H9 (cell line): ENCODE measurements around the gene FCAR. TPM values are rescaled to one million over a fixed set of nuclear protein-coding genes. Genes with fewer than 3 reads are reported as not detected.

Source experiments
- DNase-seq: peaks from one replicate; pipeline ENCODE4 v3.0.0-alpha.2; 2017
- H2AFZ ChIP-seq: one replicate; pipeline ENCODE4 v1.6.1; 2013; ENCODE audit warnings: mild to moderate bottlenecking, low read length, control low read depth, moderate library complexity
- H2AK5ac ChIP-seq: 2 replicates; pipeline ENCODE4 v1.6.1; 2013; ENCODE audit warnings: low read length, control low read depth, mixed read lengths; ENCODE audit not compliant: insufficient read length
- H2BK120ac ChIP-seq: one replicate; pipeline ENCODE4 v1.6.1; 2013; ENCODE audit warnings: low read depth, mild to moderate bottlenecking, low read length, control low read depth, inconsistent platforms; ENCODE audit not compliant: poor library complexity, severe bottlenecking
- H2BK12ac ChIP-seq: 2 replicates; pipeline ENCODE4 v1.6.1; 2013; ENCODE audit warnings: low read length, control low read depth, mixed read lengths, low read depth; ENCODE audit not compliant: insufficient read length
- H2BK15ac ChIP-seq: 2 replicates; pipeline ENCODE4 v1.6.1; 2013; ENCODE audit warnings: low read depth, low read length, control low read depth
- H2BK20ac ChIP-seq: one replicate; pipeline ENCODE4 v1.6.1; 2013; ENCODE audit warnings: low read depth, mild to moderate bottlenecking, low read length, control low read depth, inconsistent platforms; ENCODE audit not compliant: poor library complexity, severe bottlenecking
- H2BK5ac ChIP-seq: 2 replicates; pipeline ENCODE4 v1.6.1; 2013; ENCODE audit warnings: low read length, control low read depth, mixed read lengths; ENCODE audit not compliant: insufficient read length
- H3K14ac ChIP-seq: 2 replicates; pipeline ENCODE4 v1.6.1; 2013; ENCODE audit warnings: low read length, control low read depth; ENCODE audit not compliant: insufficient read depth
- H3K18ac ChIP-seq: 2 replicates; pipeline ENCODE4 v1.6.1; 2013; ENCODE audit warnings: low read depth, mild to moderate bottlenecking, mixed read lengths, low read length, control low read depth; ENCODE audit not compliant: insufficient read length
- H3K23ac ChIP-seq: 2 replicates; pipeline ENCODE4 v1.6.1; 2013; ENCODE audit warnings: low read length, control low read depth, mixed read lengths, low read depth; ENCODE audit not compliant: insufficient read length
- H3K23me2 ChIP-seq: 2 replicates; pipeline ENCODE4 v1.6.1; 2013; ENCODE audit warnings: low read depth, mild to moderate bottlenecking, mixed read lengths, low read length, control low read depth; ENCODE audit not compliant: insufficient read length, poor library complexity, severe bottlenecking
- H3K27ac ChIP-seq: 2 replicates; pipeline ENCODE4 v1.5.1; 2013; ENCODE audit warnings: low read length, control low read depth, mixed read lengths, low read depth; ENCODE audit not compliant: insufficient read length
- H3K27me3 ChIP-seq: 2 replicates; pipeline ENCODE4 v1.6.1; 2013; ENCODE audit warnings: low read length, control low read depth, inconsistent platforms; ENCODE audit not compliant: insufficient read depth
- H3K4ac ChIP-seq: 2 replicates; pipeline ENCODE4 v1.6.1; 2013; ENCODE audit warnings: low read depth, mild to moderate bottlenecking, control low read depth, inconsistent platforms, low read length, moderate library complexity
- H3K4me1 ChIP-seq: 2 replicates; pipeline ENCODE4 v1.6.1; 2013; ENCODE audit warnings: low read length, control low read depth, inconsistent platforms; ENCODE audit not compliant: insufficient read depth
- H3K4me2 ChIP-seq: 2 replicates; pipeline ENCODE4 v1.6.1; 2013; ENCODE audit warnings: low read length, control low read depth, mixed read lengths; ENCODE audit not compliant: insufficient read length, insufficient read depth
- H3K56ac ChIP-seq: 2 replicates; pipeline ENCODE4 v1.6.1; 2013; ENCODE audit warnings: low read depth, mild to moderate bottlenecking, mixed read lengths, low read length, control low read depth; ENCODE audit not compliant: insufficient read length
- H3K79me1 ChIP-seq: 2 replicates; pipeline ENCODE4 v1.6.1; 2013; ENCODE audit warnings: low read depth, mild to moderate bottlenecking, moderate library complexity, low read length, control low read depth, inconsistent platforms; ENCODE audit not compliant: insufficient read depth, poor library complexity, severe bottlenecking
- H3K79me2 ChIP-seq: 2 replicates; pipeline ENCODE4 v1.6.1; 2013; ENCODE audit warnings: low read length, control low read depth, inconsistent platforms; ENCODE audit not compliant: insufficient read depth
- H3K9ac ChIP-seq: 2 replicates; pipeline ENCODE4 v1.6.1; 2013; ENCODE audit warnings: low read length, control low read depth, mixed read lengths; ENCODE audit not compliant: insufficient read length; ENCODE audit errors: extremely low read depth
- H3K9me3 ChIP-seq: one replicate; pipeline ENCODE4 v1.6.1; 2013; ENCODE audit warnings: low read depth, low read length, inconsistent platforms; ENCODE audit not compliant: control insufficient read depth
- H3T11ph ChIP-seq: one replicate; pipeline ENCODE4 v1.6.1; 2013; ENCODE audit warnings: mild to moderate bottlenecking, low read length, control low read depth, inconsistent platforms
- H4K20me1 ChIP-seq: one replicate; pipeline ENCODE4 v1.6.1; 2013; ENCODE audit not compliant: control insufficient read depth, insufficient read length, insufficient read depth
- H4K5ac ChIP-seq: 2 replicates; pipeline ENCODE4 v1.6.1; 2013; ENCODE audit warnings: low read depth, mild to moderate bottlenecking, mixed read lengths, low read length, control low read depth; ENCODE audit not compliant: insufficient read length
- H4K8ac ChIP-seq: replicated peaks from 2 replicates; pipeline ENCODE4 v1.6.1; 2013; ENCODE audit warnings: low read length, control low read depth, mixed read lengths, low read depth; ENCODE audit not compliant: insufficient read length
- H4K91ac ChIP-seq: 2 replicates; pipeline ENCODE4 v1.6.1; 2013; ENCODE audit warnings: low read depth, mild to moderate bottlenecking, moderate library complexity, mixed read lengths, low read length, control low read depth; ENCODE audit not compliant: insufficient read length
- H3K27ac Mint-ChIP-seq, 3 experiments: 2 replicates in 2 of 3; 3 replicates in 1 of 3; pipeline ENCODE4 v1.8.0; 2020 to 2021; ENCODE audit warnings: mixed read lengths in 3 of 3, mild to moderate bottlenecking in 1 of 3, moderate library complexity in 1 of 3
- H3K27me3 Mint-ChIP-seq: 2 replicates; pipeline ENCODE4 v1.8.0; 2021; ENCODE audit warnings: low read depth, mild to moderate bottlenecking, moderate library complexity, mixed read lengths
- H3K36me3 Mint-ChIP-seq, 3 experiments: 2 replicates in 2 of 3; 3 replicates in 1 of 3; pipeline ENCODE4 v1.8.0; 2020 to 2021; ENCODE audit warnings: low read depth in 3 of 3, mixed read lengths in 3 of 3; ENCODE audit not compliant: insufficient read depth in 1 of 3
- H3K4me1 Mint-ChIP-seq, 2 experiments: 2 replicates each; pipeline ENCODE4 v1.8.0; 2020; ENCODE audit warnings: mixed read lengths in 2 of 2
- H3K4me3 Mint-ChIP-seq, 2 experiments: 2 replicates in 1 of 2; 3 replicates in 1 of 2; pipeline ENCODE4 v1.8.0; 2020 to 2021; ENCODE audit warnings: mild to moderate bottlenecking in 2 of 2, mixed read lengths in 2 of 2, moderate library complexity in 1 of 2
- H3K9me3 Mint-ChIP-seq, 2 experiments: 2 replicates in 1 of 2; 3 replicates in 1 of 2; pipeline ENCODE4 v1.8.0; 2020; ENCODE audit warnings: mild to moderate bottlenecking in 2 of 2, mixed read lengths in 2 of 2, moderate library complexity in 1 of 2
- WGBS: extraction: QIAGEN DNeasy Blood & Tissue Kit; methylation state at CpG from one replicate; pipeline ENCODE4 v1.1.7; 2013; ENCODE audit warnings: missing lambda C conversion rate, low lambda C conversion rate, mixed read lengths; ENCODE audit not compliant: insufficient read length; ENCODE audit errors: extremely low coverage; 5-methylcytosine and 5-hydroxymethylcytosine counted together
- total RNA-seq: library from RNA; stranded (reverse); gene quantifications from 2 replicates; pipeline ENCODE4 v1.2.1, GENCODE V29; 2021
- TF ChIP-seq, protein P1 (sequence below): fragments of 200-600 bp; sonication (generic); conservative IDR thresholded peaks from 3 replicates; pipeline ENCODE4 v1.8.0; 2021; ENCODE audit warnings: antibody characterized with exemption, mild to moderate bottlenecking

Gene FCAR
- total RNA-seq, 1 experiment from 2014 or later: not detected

DNA sequence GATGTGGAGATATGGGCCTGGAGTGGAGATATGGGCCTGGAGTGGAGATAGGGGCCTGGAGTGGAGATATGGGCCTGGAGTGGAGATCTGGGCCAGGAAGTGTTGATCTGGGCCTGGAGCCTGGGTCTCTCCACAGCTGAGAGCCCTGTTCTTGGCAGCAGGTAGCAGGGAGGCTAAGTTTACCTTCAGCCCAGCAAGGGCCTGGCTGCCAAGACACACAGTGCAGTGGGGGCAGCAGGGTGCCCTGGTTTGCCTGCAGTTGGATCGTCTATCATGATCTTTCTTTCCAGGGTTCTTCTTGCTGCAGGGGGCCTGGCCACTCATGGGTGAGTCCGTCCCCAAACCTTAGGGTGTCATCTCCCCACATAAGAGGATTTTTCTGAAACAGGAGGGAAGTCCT is 23.1 kb upstream of the FCAR start:
- Histone ChIP-seq H3K4me1 (no peaks in the 10 kb centered on the region), H2BK12ac (no peak overlapping the region), H2BK120ac (no peak overlapping the region), H3K23me2 (no peaks in the 10 kb centered on the region), H3K14ac (no peak overlapping the region), H3K27ac (no peak overlapping the region), H3K9me3 (peaks cover 63% of the 10 kb centered on the region), H3K4me2 (no peak overlapping the region), H4K20me1 (no peaks in the 10 kb centered on the region), H3K27me3 (no peaks in the 10 kb centered on the region; the same call in 1 of the 2 replicates), H2AK5ac (no peak overlapping the region), H3K79me1 (no peaks in the 10 kb centered on the region), H3K4ac (no peak overlapping the region), H3K9ac (no peak overlapping the region), H2BK20ac (no peak overlapping the region), H3T11ph (no peak overlapping the region), H3K23ac (no peak overlapping the region), H2AFZ (no peak overlapping the region), H4K8ac (no peak overlapping the region), H2BK15ac (no peak overlapping the region), H4K5ac (no peak overlapping the region), H2BK5ac (no peak overlapping the region), H4K91ac (no peak overlapping the region), H3K79me2 (no peaks in the 10 kb centered on the region), H3K56ac (no peak overlapping the region), H3K18ac (no peak overlapping the region)
- Mint-ChIP-seq H3K4me3 (no peak overlapping the region), H3K27me3 (peaks cover 17% of the 10 kb centered on the region), H3K9me3 (peaks cover 93 to 95% of the 10 kb centered on the region in 2 experiments), H3K4me1 (no peaks in the 10 kb centered on the region), H3K27ac (no peak overlapping the region), H3K36me3 (peaks cover 13 to 57% (median 15%) of the 10 kb centered on the region in 3 experiments; a peak in 6 of 7 replicates)
- DNase-seq: no peak
- no CpG with 5 or more reads among the region's 2 CpGs for WGBS
- TF ChIP-seq, protein P1, sequence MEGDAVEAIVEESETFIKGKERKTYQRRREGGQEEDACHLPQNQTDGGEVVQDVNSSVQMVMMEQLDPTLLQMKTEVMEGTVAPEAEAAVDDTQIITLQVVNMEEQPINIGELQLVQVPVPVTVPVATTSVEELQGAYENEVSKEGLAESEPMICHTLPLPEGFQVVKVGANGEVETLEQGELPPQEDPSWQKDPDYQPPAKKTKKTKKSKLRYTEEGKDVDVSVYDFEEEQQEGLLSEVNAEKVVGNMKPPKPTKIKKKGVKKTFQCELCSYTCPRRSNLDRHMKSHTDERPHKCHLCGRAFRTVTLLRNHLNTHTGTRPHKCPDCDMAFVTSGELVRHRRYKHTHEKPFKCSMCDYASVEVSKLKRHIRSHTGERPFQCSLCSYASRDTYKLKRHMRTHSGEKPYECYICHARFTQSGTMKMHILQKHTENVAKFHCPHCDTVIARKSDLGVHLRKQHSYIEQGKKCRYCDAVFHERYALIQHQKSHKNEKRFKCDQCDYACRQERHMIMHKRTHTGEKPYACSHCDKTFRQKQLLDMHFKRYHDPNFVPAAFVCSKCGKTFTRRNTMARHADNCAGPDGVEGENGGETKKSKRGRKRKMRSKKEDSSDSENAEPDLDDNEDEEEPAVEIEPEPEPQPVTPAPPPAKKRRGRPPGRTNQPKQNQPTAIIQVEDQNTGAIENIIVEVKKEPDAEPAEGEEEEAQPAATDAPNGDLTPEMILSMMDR: no peak
